DOHH2 (cell line): Measurements from ENCODE around the gene DNAH6.

Source experiments
- H3F3A ChIP-seq: fragments of 200-600 bp; sonication (generic), shearing (Covaris generic); 2 replicates; pipeline ENCODE4 v1.6.0; 2016; ENCODE audit warnings: antibody characterized with exemption, mild to moderate bottlenecking; ENCODE audit not compliant: control insufficient read depth, insufficient read depth
- H3K27ac ChIP-seq: fragments of 200-600 bp; sonication (generic); 2 replicates; pipeline ENCODE4 v1.5.1; 2014; ENCODE audit warnings: low read depth, mild to moderate bottlenecking, low read length, moderate library complexity
- H3K27me3 ChIP-seq: fragments of 200-600 bp; sonication (generic); 2 replicates; pipeline ENCODE4 v1.6.1; 2014; ENCODE audit warnings: mild to moderate bottlenecking, low read length, mixed read lengths; ENCODE audit not compliant: control insufficient read depth
- H3K36me3 ChIP-seq: fragments of 200-600 bp; sonication (generic); 2 replicates; pipeline ENCODE4 v1.6.1; 2014; ENCODE audit warnings: mild to moderate bottlenecking, low read length, moderate library complexity, mixed read lengths; ENCODE audit not compliant: control insufficient read depth
- H3K4me1 ChIP-seq: fragments of 200-600 bp; sonication (generic); 2 replicates; pipeline ENCODE4 v1.6.1; 2014; ENCODE audit warnings: mild to moderate bottlenecking, low read length, mixed read lengths; ENCODE audit not compliant: control insufficient read depth
- H3K4me2 ChIP-seq: fragments of 200-600 bp; sonication (generic); 2 replicates; pipeline ENCODE4 v1.6.0; 2014; ENCODE audit warnings: mild to moderate bottlenecking, low read length, moderate library complexity
- H3K4me3 ChIP-seq: fragments of 200-600 bp; sonication (generic); 2 replicates; pipeline ENCODE4 v1.5.1; 2014; ENCODE audit warnings: mild to moderate bottlenecking, low read length, mixed read lengths
- H3K79me2 ChIP-seq: fragments of 200-600 bp; sonication (generic); 2 replicates; pipeline ENCODE4 v1.6.1; 2014; ENCODE audit warnings: mild to moderate bottlenecking, low read length, mixed read lengths; ENCODE audit not compliant: control insufficient read depth
- H3K9me2 ChIP-seq: fragments of 200-600 bp; sonication (generic); replicated peaks from 2 replicates; pipeline ENCODE4 v1.6.1; 2014; ENCODE audit warnings: mild to moderate bottlenecking, low read length, mixed read lengths; ENCODE audit not compliant: control insufficient read depth
- H3K9me3 ChIP-seq: fragments of 200-600 bp; sonication (generic); 2 replicates; pipeline ENCODE4 v1.6.1; 2014; ENCODE audit warnings: antibody characterized with exemption, low read length, mixed read lengths; ENCODE audit not compliant: control insufficient read depth, insufficient read depth
- H4K20me1 ChIP-seq: fragments of 200-600 bp; sonication (generic); 2 replicates; pipeline ENCODE4 v1.6.0; 2014; ENCODE audit warnings: low read depth, mild to moderate bottlenecking, antibody characterized with exemption, low read length, moderate library complexity; ENCODE audit not compliant: control insufficient read depth, insufficient read depth
- EZH2phosphoT487 ChIP-seq: fragments of 200-600 bp; sonication (generic); IDR thresholded peaks from 2 replicates; pipeline ENCODE4 v1.6.1; 2017; ENCODE audit warnings: borderline replicate concordance, mild to moderate bottlenecking, antibody characterized with exemption, low read length, moderate library complexity, mixed read lengths
- TF ChIP-seq, protein P1 (sequence below): fragments of 200-600 bp; sonication (generic); IDR thresholded peaks from one replicate; pipeline ENCODE4 v1.5.1; 2014; ENCODE audit warnings: antibody characterized with exemption, mild to moderate bottlenecking, low read depth, low read length; ENCODE audit not compliant: poor library complexity, severe bottlenecking

Gene DNAH6

DNA sequence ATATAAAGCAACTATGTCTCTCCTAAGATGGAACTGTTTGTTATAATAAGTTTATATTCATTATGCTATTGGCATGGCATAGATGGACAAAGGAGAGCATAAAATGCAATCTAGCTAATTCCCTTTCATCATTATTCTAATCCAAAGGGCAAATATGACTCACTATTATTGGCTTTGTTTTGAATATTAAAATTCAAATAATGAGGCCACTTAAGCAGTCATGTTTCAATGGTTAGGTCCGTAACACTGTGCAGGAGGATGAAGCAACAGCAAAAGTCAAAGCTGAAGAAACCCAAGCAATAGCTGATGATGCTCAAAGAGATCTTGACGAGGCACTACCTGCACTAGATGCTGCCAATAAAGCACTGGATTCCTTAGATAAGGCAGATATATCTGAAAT is 187.5 kb downstream of the DNAH6 start:
- H4K20me1 ChIP-seq, result no peaks in the 10 kb centered on the region
- no peaks in the 10 kb centered on the region for H3K9me2 ChIP-seq
- H3K4me1 ChIP-seq, result no peaks in the 10 kb centered on the region
- no peak overlapping the region for H3K4me2 ChIP-seq
- H3K27ac ChIP-seq, result no peak overlapping the region
- no peak overlapping the region for H3K4me3 ChIP-seq
- no peaks in the 10 kb centered on the region for H3K27me3 ChIP-seq
- no peaks in the 10 kb centered on the region for H3K36me3 ChIP-seq
- no peaks in the 10 kb centered on the region for H3K9me3 ChIP-seq
- TF ChIP-seq EZH2phosphoT487, result no peak
- TF ChIP-seq, protein P1, sequence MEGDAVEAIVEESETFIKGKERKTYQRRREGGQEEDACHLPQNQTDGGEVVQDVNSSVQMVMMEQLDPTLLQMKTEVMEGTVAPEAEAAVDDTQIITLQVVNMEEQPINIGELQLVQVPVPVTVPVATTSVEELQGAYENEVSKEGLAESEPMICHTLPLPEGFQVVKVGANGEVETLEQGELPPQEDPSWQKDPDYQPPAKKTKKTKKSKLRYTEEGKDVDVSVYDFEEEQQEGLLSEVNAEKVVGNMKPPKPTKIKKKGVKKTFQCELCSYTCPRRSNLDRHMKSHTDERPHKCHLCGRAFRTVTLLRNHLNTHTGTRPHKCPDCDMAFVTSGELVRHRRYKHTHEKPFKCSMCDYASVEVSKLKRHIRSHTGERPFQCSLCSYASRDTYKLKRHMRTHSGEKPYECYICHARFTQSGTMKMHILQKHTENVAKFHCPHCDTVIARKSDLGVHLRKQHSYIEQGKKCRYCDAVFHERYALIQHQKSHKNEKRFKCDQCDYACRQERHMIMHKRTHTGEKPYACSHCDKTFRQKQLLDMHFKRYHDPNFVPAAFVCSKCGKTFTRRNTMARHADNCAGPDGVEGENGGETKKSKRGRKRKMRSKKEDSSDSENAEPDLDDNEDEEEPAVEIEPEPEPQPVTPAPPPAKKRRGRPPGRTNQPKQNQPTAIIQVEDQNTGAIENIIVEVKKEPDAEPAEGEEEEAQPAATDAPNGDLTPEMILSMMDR, result no peak
- H3F3A ChIP-seq, result no peaks in the 10 kb centered on the region
- no peaks in the 10 kb centered on the region for H3K79me2 ChIP-seq

DNA sequence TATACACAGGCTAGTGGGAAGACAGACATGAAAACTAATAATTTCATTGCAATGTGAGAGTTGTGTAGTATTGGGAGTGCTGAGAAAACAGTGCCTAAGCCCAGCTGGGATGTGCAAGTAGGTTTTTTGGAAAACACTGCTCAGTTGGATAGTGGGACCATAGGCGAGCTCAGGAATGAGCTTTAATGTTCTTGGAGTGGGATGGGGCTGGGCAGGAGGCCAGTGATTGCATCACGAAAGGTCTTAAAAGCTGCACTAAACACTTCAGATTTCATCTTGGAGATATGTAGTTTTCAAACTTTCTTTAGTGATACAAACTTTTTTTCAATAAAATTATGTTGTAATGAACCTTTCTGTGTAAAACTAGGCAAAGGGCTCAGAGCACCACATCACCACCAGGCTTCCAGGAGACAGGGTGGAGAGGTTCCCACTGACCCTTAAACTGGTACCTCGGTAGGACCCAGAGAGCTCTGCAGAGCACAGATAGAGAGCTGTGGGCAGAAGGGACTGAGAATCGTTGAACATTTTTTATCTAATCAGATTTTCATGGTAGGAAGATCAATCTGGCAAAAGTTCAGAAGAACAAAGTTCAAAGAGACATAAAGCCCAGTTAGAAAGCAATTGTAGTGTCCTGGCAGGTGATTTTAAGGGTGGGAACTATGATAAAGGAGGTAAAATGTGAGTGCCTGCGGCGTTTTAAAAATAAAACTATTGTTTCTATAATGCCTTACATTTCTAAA is 188.4 kb downstream of the DNAH6 start:
- Histone ChIP-seq H3K4me3 (no peak overlapping the region), H3K27ac (no peak overlapping the region), H3K36me3 (no peaks in the 10 kb centered on the region), H4K20me1 (no peaks in the 10 kb centered on the region), H3K4me1 (no peaks in the 10 kb centered on the region), H3K4me2 (no peak overlapping the region), H3K27me3 (no peaks in the 10 kb centered on the region), H3F3A (no peaks in the 10 kb centered on the region), H3K9me2 (no peaks in the 10 kb centered on the region), H3K79me2 (no peaks in the 10 kb centered on the region), H3K9me3 (no peaks in the 10 kb centered on the region)
- TF ChIP-seq, protein P1, result no peak

DNA sequence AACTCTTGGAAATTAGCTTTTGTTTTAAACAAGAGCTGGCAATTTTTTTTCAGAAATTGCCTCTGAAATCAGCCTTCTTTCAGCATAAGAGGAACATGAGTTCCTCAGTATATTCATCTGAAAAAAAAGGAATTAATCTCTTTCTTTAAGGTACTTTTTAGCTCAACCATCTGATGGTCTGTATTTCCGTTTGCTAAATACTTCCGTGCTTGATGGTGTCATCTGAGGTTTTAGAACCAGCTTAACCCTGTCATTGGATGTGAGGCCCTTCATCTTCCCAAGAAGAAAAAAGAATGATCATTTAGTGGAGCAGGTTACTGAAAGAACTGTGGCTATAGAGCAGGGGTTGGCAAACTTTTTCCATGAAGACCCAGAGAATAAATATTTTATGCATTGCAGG is 189.6 kb downstream of the DNAH6 start:
- no peaks in the 10 kb centered on the region for H3K27me3 ChIP-seq
- H4K20me1 ChIP-seq, result no peaks in the 10 kb centered on the region
- no peaks in the 10 kb centered on the region for H3F3A ChIP-seq
- H3K9me2 ChIP-seq, result no peaks in the 10 kb centered on the region
- no peak overlapping the region for H3K4me2 ChIP-seq
- no peaks in the 10 kb centered on the region for H3K9me3 ChIP-seq
- no peak overlapping the region for H3K4me3 ChIP-seq
- no peaks in the 10 kb centered on the region for H3K4me1 ChIP-seq
- no peak for TF ChIP-seq EZH2phosphoT487
- TF ChIP-seq, protein P1, result no peak
- H3K27ac ChIP-seq, result no peak overlapping the region
- no peaks in the 10 kb centered on the region for H3K79me2 ChIP-seq
- H3K36me3 ChIP-seq, result no peaks in the 10 kb centered on the region
